Measurements from ENCODE around the gene GTF3C5.

DNA sequence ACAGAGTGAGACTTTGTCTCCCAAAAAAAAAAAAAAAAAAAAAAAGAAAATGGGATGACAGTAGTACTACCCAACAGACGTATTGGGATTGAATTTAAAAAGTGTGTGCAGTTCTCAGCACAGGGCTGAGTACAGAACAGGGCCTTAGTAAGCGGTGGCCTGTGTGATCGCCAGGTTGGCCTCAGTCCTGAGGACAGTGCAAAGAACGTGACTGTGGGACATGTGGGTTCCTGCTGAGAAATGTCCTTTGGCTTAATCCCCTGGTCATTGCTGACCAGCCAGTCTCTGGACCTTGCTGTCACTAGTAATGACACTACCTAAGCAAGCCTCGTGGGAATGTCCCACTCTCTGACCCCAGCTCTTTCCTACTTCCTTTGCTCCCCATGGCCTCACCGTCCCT is 13.3 kb downstream of the GTF3C5 start:
- TF ChIP-seq MAX (IDR thresholded peaks at IDR 0.05; ENCODE audit: low read depth, low read length), result no peak
- TF ChIP-seq POLR2A (IDR thresholded peaks at IDR 0.05; ENCODE audit: extremely low read depth, insufficient read length), result no peak
- TF ChIP-seq, protein P1, sequence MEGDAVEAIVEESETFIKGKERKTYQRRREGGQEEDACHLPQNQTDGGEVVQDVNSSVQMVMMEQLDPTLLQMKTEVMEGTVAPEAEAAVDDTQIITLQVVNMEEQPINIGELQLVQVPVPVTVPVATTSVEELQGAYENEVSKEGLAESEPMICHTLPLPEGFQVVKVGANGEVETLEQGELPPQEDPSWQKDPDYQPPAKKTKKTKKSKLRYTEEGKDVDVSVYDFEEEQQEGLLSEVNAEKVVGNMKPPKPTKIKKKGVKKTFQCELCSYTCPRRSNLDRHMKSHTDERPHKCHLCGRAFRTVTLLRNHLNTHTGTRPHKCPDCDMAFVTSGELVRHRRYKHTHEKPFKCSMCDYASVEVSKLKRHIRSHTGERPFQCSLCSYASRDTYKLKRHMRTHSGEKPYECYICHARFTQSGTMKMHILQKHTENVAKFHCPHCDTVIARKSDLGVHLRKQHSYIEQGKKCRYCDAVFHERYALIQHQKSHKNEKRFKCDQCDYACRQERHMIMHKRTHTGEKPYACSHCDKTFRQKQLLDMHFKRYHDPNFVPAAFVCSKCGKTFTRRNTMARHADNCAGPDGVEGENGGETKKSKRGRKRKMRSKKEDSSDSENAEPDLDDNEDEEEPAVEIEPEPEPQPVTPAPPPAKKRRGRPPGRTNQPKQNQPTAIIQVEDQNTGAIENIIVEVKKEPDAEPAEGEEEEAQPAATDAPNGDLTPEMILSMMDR (IDR thresholded peaks at IDR 0.05; ENCODE audit: low read depth, low read length), result no peak
- TF ChIP-seq MYC (IDR thresholded peaks at IDR 0.05; ENCODE audit: low read depth, low read length), result no peak
